Measurements from ENCODE around the gene NMNAT2. TPM values are rescaled to one million over a fixed set of nuclear protein-coding genes. Genes with fewer than 3 reads are reported as not detected.
A peak's percentile ranks its signal among the peaks of the same experiment; 100 is the strongest.

The NMNAT2 gene
- total RNA-seq, 1 donor from 2014 or later: 2.2 TPM

DNA sequence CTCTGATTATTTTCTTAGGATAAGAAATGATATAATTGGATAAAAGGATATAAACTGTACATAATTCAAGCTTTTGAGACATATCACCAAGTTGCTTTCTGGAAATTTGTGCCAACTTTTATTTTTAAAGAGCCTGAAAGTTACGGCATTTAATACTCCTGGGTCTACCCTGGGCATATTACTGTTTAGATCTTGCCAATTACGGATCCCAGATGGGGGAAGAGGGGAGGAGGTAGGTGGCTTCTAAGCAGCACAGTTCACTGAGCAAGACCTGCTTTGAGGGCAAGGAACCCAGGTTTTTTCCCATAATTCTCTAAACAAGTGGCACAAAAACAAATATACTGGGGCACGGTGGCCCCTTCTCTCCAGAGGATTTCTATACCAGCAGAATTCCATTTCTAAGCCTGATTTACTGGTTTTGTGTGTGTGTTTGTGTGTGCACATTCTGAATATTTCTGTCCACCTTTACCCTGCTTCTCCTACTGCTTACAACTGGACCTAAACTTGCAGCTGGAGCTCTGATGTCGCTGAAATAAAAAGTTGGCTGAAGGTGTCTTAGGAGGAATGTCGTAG lies 155.5 kb downstream of the NMNAT2 start:
- H3K27ac Mint-ChIP-seq (ENCODE audit: unreplicated experiment): no peak overlapping the region
- no peak for DNase-seq (ENCODE audit: extremely low spot score, unreplicated experiment)

GRCh38 chr1:183259924-183260323 lies 158.3 kb downstream of the NMNAT2 start:
- Mint-ChIP-seq H3K4me1 (ENCODE audit: unreplicated experiment) (no peaks in the 10 kb centered on the region), H3K9me3 (ENCODE audit: unreplicated experiment) (peaks cover 4% of the 10 kb centered on the region), H3K4me3 (ENCODE audit: unreplicated experiment) (no peak overlapping the region), H3K36me3 (ENCODE audit: unreplicated experiment) (peaks cover under 1% of the 10 kb centered on the region), H3K27ac (ENCODE audit: unreplicated experiment) (no peak overlapping the region), H3K27me3 (ENCODE audit: unreplicated experiment) (no peaks in the 10 kb centered on the region)
- TF ChIP-seq, protein P1, sequence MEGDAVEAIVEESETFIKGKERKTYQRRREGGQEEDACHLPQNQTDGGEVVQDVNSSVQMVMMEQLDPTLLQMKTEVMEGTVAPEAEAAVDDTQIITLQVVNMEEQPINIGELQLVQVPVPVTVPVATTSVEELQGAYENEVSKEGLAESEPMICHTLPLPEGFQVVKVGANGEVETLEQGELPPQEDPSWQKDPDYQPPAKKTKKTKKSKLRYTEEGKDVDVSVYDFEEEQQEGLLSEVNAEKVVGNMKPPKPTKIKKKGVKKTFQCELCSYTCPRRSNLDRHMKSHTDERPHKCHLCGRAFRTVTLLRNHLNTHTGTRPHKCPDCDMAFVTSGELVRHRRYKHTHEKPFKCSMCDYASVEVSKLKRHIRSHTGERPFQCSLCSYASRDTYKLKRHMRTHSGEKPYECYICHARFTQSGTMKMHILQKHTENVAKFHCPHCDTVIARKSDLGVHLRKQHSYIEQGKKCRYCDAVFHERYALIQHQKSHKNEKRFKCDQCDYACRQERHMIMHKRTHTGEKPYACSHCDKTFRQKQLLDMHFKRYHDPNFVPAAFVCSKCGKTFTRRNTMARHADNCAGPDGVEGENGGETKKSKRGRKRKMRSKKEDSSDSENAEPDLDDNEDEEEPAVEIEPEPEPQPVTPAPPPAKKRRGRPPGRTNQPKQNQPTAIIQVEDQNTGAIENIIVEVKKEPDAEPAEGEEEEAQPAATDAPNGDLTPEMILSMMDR (IDR thresholded peaks at IDR 0.05): no peak
- DNase-seq (ENCODE audit: extremely low spot score, unreplicated experiment): no peak

More for the DNA sequence above, 155.5 kb downstream of the NMNAT2 start:
- H3K9me3 Mint-ChIP-seq (ENCODE audit: unreplicated experiment): no peaks in the 10 kb centered on the region
- peaks cover under 1% of the 10 kb centered on the region for H3K4me1 Mint-ChIP-seq (ENCODE audit: unreplicated experiment)
- TF ChIP-seq, protein P1 (IDR thresholded peaks at IDR 0.05): no peak
- no peak overlapping the region for H3K4me3 Mint-ChIP-seq (ENCODE audit: unreplicated experiment)
- H3K36me3 Mint-ChIP-seq (ENCODE audit: unreplicated experiment): no peaks in the 10 kb centered on the region
- H3K27me3 Mint-ChIP-seq (ENCODE audit: unreplicated experiment): no peaks in the 10 kb centered on the region

DNA sequence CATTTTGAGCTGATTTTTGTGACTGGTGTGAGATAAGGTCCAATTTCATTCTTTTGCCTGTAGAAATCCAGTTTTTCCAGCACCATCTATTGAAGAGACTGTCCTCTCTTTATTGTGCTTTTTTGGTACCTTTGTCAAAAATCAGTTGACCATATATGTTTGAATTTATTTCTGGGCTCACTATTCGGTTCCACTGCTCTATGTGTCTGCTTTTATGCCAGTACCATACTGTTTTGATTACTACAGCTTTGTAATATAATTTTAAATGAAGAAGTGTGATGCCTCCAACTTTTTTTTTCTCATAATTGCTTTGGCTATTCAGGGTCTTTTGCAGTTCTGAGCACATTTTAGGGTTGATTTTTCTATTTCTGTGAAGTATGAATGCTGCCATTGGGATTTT lies 163.1 kb downstream of the NMNAT2 start:
- no peaks in the 10 kb centered on the region for H3K27me3 Mint-ChIP-seq (ENCODE audit: unreplicated experiment)
- TF ChIP-seq, protein P1 (IDR thresholded peaks at IDR 0.05): no peak
- no peak overlapping the region for H3K27ac Mint-ChIP-seq (ENCODE audit: unreplicated experiment)
- H3K4me1 Mint-ChIP-seq (ENCODE audit: unreplicated experiment): peaks cover 4% of the 10 kb centered on the region
- no peak overlapping the region for H3K4me3 Mint-ChIP-seq (ENCODE audit: unreplicated experiment)
- no peak for DNase-seq (ENCODE audit: extremely low spot score, unreplicated experiment)
- H3K9me3 Mint-ChIP-seq (ENCODE audit: unreplicated experiment): peaks cover 12% of the 10 kb centered on the region
- peaks cover 6% of the 10 kb centered on the region for H3K36me3 Mint-ChIP-seq (ENCODE audit: unreplicated experiment)

DNA sequence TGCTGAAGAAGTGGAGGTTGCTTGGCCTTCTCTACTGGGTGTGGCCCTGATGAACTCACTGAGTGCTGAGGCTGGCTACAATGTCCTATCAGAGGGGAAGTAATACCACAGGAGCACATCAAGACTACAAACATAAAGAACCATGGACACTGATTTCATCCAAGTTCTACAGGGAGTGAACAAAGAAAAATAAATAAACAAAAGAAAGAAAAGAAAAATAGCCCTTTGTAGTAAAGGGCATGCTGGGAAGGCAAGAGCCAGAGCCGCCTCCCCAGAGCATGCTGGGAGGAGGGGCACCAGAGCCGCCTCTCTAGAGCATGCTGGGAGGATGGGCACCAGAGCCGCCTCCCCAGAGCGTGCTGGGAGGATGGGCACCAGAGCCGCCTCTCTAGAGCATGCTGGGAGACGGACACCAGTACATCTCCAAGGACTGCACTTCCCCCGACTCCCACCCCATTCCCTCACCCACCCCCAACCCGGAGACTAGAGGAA lies 166.2 kb downstream of the NMNAT2 start:
- H3K9me3 Mint-ChIP-seq (ENCODE audit: unreplicated experiment): peaks cover 16% of the 10 kb centered on the region
- no peaks in the 10 kb centered on the region for H3K27me3 Mint-ChIP-seq (ENCODE audit: unreplicated experiment)
- peaks cover 7% of the 10 kb centered on the region for H3K36me3 Mint-ChIP-seq (ENCODE audit: unreplicated experiment)
- peaks cover 7% of the 10 kb centered on the region for H3K4me1 Mint-ChIP-seq (ENCODE audit: unreplicated experiment)
- peak; percentile 69 for DNase-seq (ENCODE audit: extremely low spot score, unreplicated experiment)
- H3K4me3 Mint-ChIP-seq (ENCODE audit: unreplicated experiment): no peak overlapping the region
- TF ChIP-seq, protein P1 (IDR thresholded peaks at IDR 0.05): no peak
- no peak overlapping the region for H3K27ac Mint-ChIP-seq (ENCODE audit: unreplicated experiment)

DNA sequence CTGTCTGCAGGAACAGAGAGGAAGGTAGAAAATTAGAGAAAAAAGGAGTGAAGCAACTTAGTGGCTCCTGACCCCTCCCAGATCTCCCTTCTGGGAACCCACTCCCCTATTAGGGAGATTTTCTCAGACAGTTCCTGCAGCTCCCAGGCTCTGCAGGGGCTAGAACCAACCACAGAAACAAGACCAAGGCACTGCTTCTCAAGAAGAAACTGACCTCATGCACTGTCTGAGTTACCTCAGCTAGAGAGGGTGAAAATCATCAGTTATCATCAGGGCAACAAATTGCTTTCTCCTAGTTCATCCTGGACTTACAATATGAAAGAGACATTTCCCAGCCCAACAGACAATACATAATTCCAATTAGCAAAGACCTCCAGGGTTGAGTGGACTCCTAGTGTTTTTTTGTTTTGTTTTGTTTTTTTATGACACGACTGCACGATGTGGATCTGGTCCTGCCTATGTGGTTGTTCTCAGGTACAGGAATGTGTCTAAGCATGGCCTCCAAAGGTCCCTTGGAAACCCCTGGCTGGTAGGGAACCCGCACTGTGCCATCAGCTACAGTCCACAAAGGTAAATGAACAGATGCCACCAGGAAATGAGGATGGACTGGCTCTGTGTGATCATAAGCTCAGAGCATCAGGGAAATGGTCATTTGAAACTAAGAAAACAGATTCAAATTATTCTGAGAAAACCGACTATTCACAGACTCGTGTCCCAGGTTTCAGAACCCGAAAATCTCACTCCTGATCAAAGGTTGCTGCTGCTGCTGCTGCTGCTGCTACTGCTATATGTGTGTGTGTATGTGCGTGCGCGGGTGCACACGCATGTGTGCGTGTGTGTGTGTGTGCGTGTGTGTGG lies 166.8 kb downstream of the NMNAT2 start:
- Mint-ChIP-seq H3K27ac (ENCODE audit: unreplicated experiment) (no peak overlapping the region), H3K4me1 (ENCODE audit: unreplicated experiment) (peaks cover 7% of the 10 kb centered on the region), H3K36me3 (ENCODE audit: unreplicated experiment) (peaks cover 7% of the 10 kb centered on the region), H3K27me3 (ENCODE audit: unreplicated experiment) (no peaks in the 10 kb centered on the region), H3K4me3 (ENCODE audit: unreplicated experiment) (no peak overlapping the region), H3K9me3 (ENCODE audit: unreplicated experiment) (peaks cover 16% of the 10 kb centered on the region)
- TF ChIP-seq, protein P1 (IDR thresholded peaks at IDR 0.05): no peak
- DNase-seq (ENCODE audit: extremely low spot score, unreplicated experiment): peak; percentile 30

Measured in osteocyte (in vitro differentiated cells).